ENCODE results near the gene CFAP46. TPM values are rescaled to one million over a fixed set of nuclear protein-coding genes. Genes with fewer than 3 reads are reported as not detected.
A peak's percentile ranks its signal among the peaks of the same experiment; 100 is the strongest.

Gene CFAP46
- total and polyA plus RNA-seq, 8 donors, result 1.2 to 5.2 (median 3.5) TPM

GRCh38 chr10:132817701-132818211 lies 124.6 kb downstream of the CFAP46 start:
- H3K36me3 ChIP-seq, result no peaks in the 10 kb centered on the region
- TF ChIP-seq CTCF (IDR thresholded peaks at IDR 0.05), result no peak
- DNase-seq (peak in 1 of 4 donors; percentile 67), ATAC-seq (no peak)
- no peaks in the 10 kb centered on the region for H3K9me3 ChIP-seq
- intact Hi-C loops (cut with DNase I), result no loop called here
- no peak overlapping the region for H3K27ac ChIP-seq
- peaks cover 0 to 57% of the 10 kb centered on the region in 2 donors for H3K27me3 ChIP-seq
- no peaks in the 10 kb centered on the region for H3K4me1 ChIP-seq
- no peak overlapping the region for H3K4me3 ChIP-seq

- ATAC-seq, result no peak
- no peak overlapping the region for H3K4me3 ChIP-seq
- H3K9me3 ChIP-seq, result no peaks in the 10 kb centered on the region
- intact Hi-C loops (cut with DNase I), result no loop called here
- H3K36me3 ChIP-seq, result no peaks in the 10 kb centered on the region
- no peak for TF ChIP-seq CTCF (IDR thresholded peaks at IDR 0.05)
- no peaks in the 10 kb centered on the region for H3K4me1 ChIP-seq
- peaks cover 0 to 67% of the 10 kb centered on the region in 2 donors for H3K27me3 ChIP-seq
- DNase-seq, result peak in 1 of 4 donors; percentile 8
- no peak overlapping the region for H3K27ac ChIP-seq
These were observed 125.7 kb downstream of the CFAP46 start for GRCh38 chr10:132816718-132817117.

DNA sequence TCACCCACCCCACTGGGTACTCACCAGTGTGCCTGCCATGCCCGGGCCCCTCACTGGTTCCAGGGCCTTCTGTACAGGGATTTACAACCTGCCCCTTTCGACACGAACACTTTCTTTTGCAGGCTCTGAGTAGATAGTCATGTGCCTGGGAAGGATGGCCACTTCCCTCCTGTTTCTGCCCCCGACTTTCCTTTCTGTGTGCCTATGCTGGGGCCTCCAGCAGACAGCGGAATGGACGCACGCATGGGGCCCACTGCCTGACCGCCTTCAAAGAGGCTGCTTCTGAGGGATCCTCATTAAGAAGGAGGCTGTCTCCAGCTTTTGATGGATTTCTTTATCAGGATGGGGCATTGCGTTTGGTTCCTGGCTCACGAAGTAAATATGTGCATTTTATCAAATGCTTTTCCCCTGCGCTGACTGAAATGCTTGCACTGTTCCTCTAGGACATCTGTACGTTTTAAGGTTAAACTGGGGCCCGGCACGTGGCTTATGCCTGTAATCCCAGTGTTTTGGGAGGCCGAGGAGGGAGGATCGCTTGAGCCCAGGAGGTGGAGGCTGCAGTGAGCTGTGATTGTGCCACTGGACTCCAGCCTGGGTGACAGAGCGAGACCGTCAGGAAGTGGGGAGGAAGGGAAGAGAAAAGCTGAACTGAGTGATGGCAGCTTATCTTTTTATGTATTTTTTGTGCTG lies 127.1 kb downstream of the CFAP46 start:
- no peak for ATAC-seq
- Histone ChIP-seq H3K27me3 (peaks cover 0 to 81% of the 10 kb centered on the region in 2 donors), H3K27ac (no peak overlapping the region), H3K9me3 (no peaks in the 10 kb centered on the region), H3K4me3 (no peak overlapping the region), H3K36me3 (no peaks in the 10 kb centered on the region), H3K4me1 (no peaks in the 10 kb centered on the region)
- no peak for TF ChIP-seq CTCF (IDR thresholded peaks at IDR 0.05)
- peak in 1 of 4 donors; percentile 44 for DNase-seq
- intact Hi-C loops (cut with DNase I), result no loop called here

DNA sequence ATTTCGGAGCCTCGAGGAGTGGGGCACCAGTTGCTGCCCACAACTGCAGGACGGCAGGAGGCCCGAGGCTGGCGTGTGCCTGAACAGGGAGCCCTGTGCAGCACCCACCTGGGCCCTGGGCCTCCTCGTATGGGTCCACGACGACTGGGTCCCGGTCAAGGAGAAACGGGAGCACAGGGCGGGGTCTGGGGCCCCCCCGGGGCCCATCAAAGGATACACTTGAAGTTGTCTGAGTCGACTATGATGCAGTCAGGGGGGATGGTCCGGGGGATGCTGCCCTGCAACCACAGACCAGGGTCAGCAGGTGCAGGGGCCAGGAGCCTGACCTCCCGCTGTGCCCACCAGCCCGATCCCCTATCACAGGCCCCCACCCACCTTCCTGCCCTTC lies 127.9 kb downstream of the CFAP46 start:
- H3K4me1 ChIP-seq, result no peaks in the 10 kb centered on the region
- H3K27me3 ChIP-seq, result peaks cover 0 to 90% of the 10 kb centered on the region in 2 donors
- intact Hi-C loops (cut with DNase I), result no loop called here
- TF ChIP-seq CTCF (IDR thresholded peaks at IDR 0.05), result no peak
- H3K9me3 ChIP-seq, result no peaks in the 10 kb centered on the region
- DNase-seq, result peak in 1 of 4 donors; percentile 73
- H3K4me3 ChIP-seq, result no peak overlapping the region
- H3K27ac ChIP-seq, result no peak overlapping the region
- ATAC-seq, result no peak
- no peaks in the 10 kb centered on the region for H3K36me3 ChIP-seq

GRCh38 chr10:132813560-132814468 lies 128.6 kb downstream of the CFAP46 start:
- H3K4me3 ChIP-seq, result no peak overlapping the region
- no peak overlapping the region for H3K27ac ChIP-seq
- no peaks in the 10 kb centered on the region for H3K4me1 ChIP-seq
- no peaks in the 10 kb centered on the region for H3K9me3 ChIP-seq
- ATAC-seq (no peak), DNase-seq (peak in 1 of 4 donors; percentile 47)
- TF ChIP-seq CTCF (IDR thresholded peaks at IDR 0.05), result no peak
- intact Hi-C loops (cut with DNase I), result no loop called here
- peaks cover 0 to 96% of the 10 kb centered on the region in 2 donors for H3K27me3 ChIP-seq
- no peaks in the 10 kb centered on the region for H3K36me3 ChIP-seq

All from left lung (tissue), 10 donors.